DND-41 (cell line): ENCODE data around the gene TSHZ2.

ENCODE experiments used
- ATAC-seq: fragments of 200-7000 bp; cut with Tn5 transposase; 3 replicates; pipeline ENCODE4 v1.9.1; 2021; ENCODE audit warnings: low read depth; ENCODE audit not compliant: insufficient read depth
- DNase-seq: peaks from one replicate; pipeline ENCODE4 v3.0.0-alpha.2; 2020
- H2AFZ ChIP-seq: 2 replicates; pipeline ENCODE4 v1.6.0; 2012; ENCODE audit warnings: low read depth, low read length
- H3K27ac ChIP-seq: 2 replicates; pipeline ENCODE4 v1.5.1; 2012; ENCODE audit warnings: low read length, inconsistent platforms
- H3K27me3 ChIP-seq: fragments of 200-600 bp; sonication (generic); 2 replicates; pipeline ENCODE4 v1.6.0; 2012; ENCODE audit warnings: low read length, mild to moderate bottlenecking, inconsistent platforms; ENCODE audit not compliant: insufficient read depth, poor library complexity
- H3K36me3 ChIP-seq: 2 replicates; pipeline ENCODE4 v1.5.1; 2012; ENCODE audit warnings: low read length, inconsistent platforms; ENCODE audit not compliant: insufficient read depth
- H3K4me1 ChIP-seq: 2 replicates; pipeline ENCODE4 v1.5.1; 2012; ENCODE audit warnings: mild to moderate bottlenecking, low read length; ENCODE audit not compliant: insufficient read depth
- H3K4me2 ChIP-seq: 2 replicates; pipeline ENCODE4 v1.6.0; 2012; ENCODE audit warnings: mild to moderate bottlenecking, moderate library complexity, low read length, inconsistent platforms; ENCODE audit not compliant: insufficient read depth
- H3K4me3 ChIP-seq, 2 experiments: fragments of 200-600 bp in 1 of 2; shearing (Covaris generic) in 1 of 2; 2 replicates each; pipeline ENCODE4 v1.5.1; 2012 to 2016; ENCODE audit warnings: inconsistent platforms in 2 of 2, low read length in 2 of 2, mild to moderate bottlenecking in 2 of 2, low read depth in 1 of 2, moderate library complexity in 1 of 2
- H3K79me2 ChIP-seq: 2 replicates; pipeline ENCODE4 v1.6.0; 2012; ENCODE audit warnings: low read length, inconsistent platforms; ENCODE audit not compliant: insufficient read depth
- H3K9ac ChIP-seq: 2 replicates; pipeline ENCODE4 v1.6.0; 2012; ENCODE audit warnings: low read depth, mild to moderate bottlenecking, inconsistent platforms, low read length, moderate library complexity
- H3K9me3 ChIP-seq: 2 replicates; pipeline ENCODE4 v1.5.1; 2012; ENCODE audit warnings: low read length, moderate library complexity, mild to moderate bottlenecking, inconsistent platforms; ENCODE audit not compliant: insufficient read depth, severe bottlenecking
- H4K20me1 ChIP-seq: 2 replicates; pipeline ENCODE4 v1.6.0; 2012; ENCODE audit warnings: low read length; ENCODE audit not compliant: insufficient read depth
- CTCF ChIP-seq: IDR thresholded peaks from 2 replicates; pipeline ENCODE4 v1.5.1; 2012; ENCODE audit warnings: borderline replicate concordance, low read length, moderate library complexity, mild to moderate bottlenecking; ENCODE audit not compliant: poor library complexity, severe bottlenecking; ENCODE audit errors: extremely low read depth
- EZH2 ChIP-seq: IDR thresholded peaks from 3 replicates; pipeline ENCODE4 v1.6.1; 2012; ENCODE audit warnings: borderline replicate concordance, low read depth, mild to moderate bottlenecking, moderate library complexity, low read length, inconsistent platforms; ENCODE audit not compliant: severe bottlenecking

Gene TSHZ2

GRCh38 chr20:53052380-53052779 is 80.2 kb downstream of the TSHZ2 start:
- no peak overlapping the region for H3K4me3 ChIP-seq
- no peaks in the 10 kb centered on the region for H3K4me1 ChIP-seq
- DNase-seq (no peak), ATAC-seq (no peak)
- H4K20me1 ChIP-seq = no peaks in the 10 kb centered on the region
- no peaks in the 10 kb centered on the region for H3K79me2 ChIP-seq
- no peak overlapping the region for H2AFZ ChIP-seq
- TF ChIP-seq EZH2 = no peak
- TF ChIP-seq CTCF = no peak
- peaks cover 14% of the 10 kb centered on the region for H3K27me3 ChIP-seq
- no peaks in the 10 kb centered on the region for H3K9me3 ChIP-seq
- H3K4me2 ChIP-seq = no peak overlapping the region
- H3K27ac ChIP-seq = no peak overlapping the region
- H3K9ac ChIP-seq = no peak overlapping the region
- no peaks in the 10 kb centered on the region for H3K36me3 ChIP-seq

DNA sequence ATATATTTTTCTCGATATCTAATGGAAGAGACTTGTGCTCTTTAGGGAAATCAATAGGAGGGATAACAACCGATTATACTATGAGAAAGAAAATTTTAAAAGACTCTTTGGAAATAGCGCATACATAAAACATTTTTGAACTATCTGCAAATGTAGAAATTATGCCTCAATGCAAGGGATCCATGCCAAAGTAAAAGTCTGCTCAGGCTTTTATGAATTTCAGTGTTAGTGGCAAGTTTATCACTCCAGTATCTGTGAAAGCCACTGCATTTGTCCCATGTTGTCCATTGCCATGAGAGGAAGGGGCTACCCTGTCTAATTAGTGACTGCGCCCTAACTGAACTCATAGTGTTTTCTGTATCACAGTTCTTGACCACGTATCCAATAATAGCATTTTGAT is 81.4 kb downstream of the TSHZ2 start:
- Histone ChIP-seq H3K4me1 (no peaks in the 10 kb centered on the region), H3K4me3 (no peak overlapping the region), H3K36me3 (no peaks in the 10 kb centered on the region), H2AFZ (no peak overlapping the region), H3K9me3 (no peaks in the 10 kb centered on the region), H3K27me3 (peaks cover 21% of the 10 kb centered on the region), H4K20me1 (no peaks in the 10 kb centered on the region), H3K9ac (no peak overlapping the region), H3K27ac (no peak overlapping the region), H3K79me2 (no peaks in the 10 kb centered on the region), H3K4me2 (no peak overlapping the region)
- no peak for DNase-seq
- no peak for ATAC-seq
- no peak for TF ChIP-seq EZH2
- TF ChIP-seq CTCF = no peak

GRCh38 chr20:53055367-53056067 is 83.4 kb downstream of the TSHZ2 start:
- ATAC-seq (no peak), DNase-seq (no peak)
- H3K4me2 ChIP-seq = no peak overlapping the region
- no peak overlapping the region for H3K4me3 ChIP-seq
- H3K9ac ChIP-seq = no peak overlapping the region
- no peak overlapping the region for H2AFZ ChIP-seq
- TF ChIP-seq CTCF (no peak), EZH2 (no peak)
- no peaks in the 10 kb centered on the region for H3K4me1 ChIP-seq
- no peaks in the 10 kb centered on the region for H3K36me3 ChIP-seq
- H4K20me1 ChIP-seq = no peaks in the 10 kb centered on the region
- H3K27me3 ChIP-seq = peaks cover 38% of the 10 kb centered on the region
- H3K27ac ChIP-seq = no peak overlapping the region
- H3K9me3 ChIP-seq = no peaks in the 10 kb centered on the region
- H3K79me2 ChIP-seq = no peaks in the 10 kb centered on the region

- no peak overlapping the region for H3K27ac ChIP-seq
- no peak for TF ChIP-seq CTCF
- TF ChIP-seq EZH2 = no peak
- DNase-seq (no peak), ATAC-seq (no peak)
- H3K4me1 ChIP-seq = no peaks in the 10 kb centered on the region
- H3K4me2 ChIP-seq = no peak overlapping the region
- H2AFZ ChIP-seq = no peak overlapping the region
- no peak overlapping the region for H3K9ac ChIP-seq
- H3K36me3 ChIP-seq = no peaks in the 10 kb centered on the region
- no peaks in the 10 kb centered on the region for H4K20me1 ChIP-seq
- H3K27me3 ChIP-seq = peaks cover 52% of the 10 kb centered on the region
- no peaks in the 10 kb centered on the region for H3K79me2 ChIP-seq
- H3K4me3 ChIP-seq = no peak overlapping the region
- no peaks in the 10 kb centered on the region for H3K9me3 ChIP-seq
Observed at GRCh38 chr20:53057579-53057978, 85.4 kb downstream of the TSHZ2 start.
